SK-N-DZ (cell line): Measurements from ENCODE around the gene EXOC3L2.

Experiments
- DNase-seq: peaks from one replicate; pipeline ENCODE4 v3.0.0-alpha.2; 2015; ENCODE audit warnings: low spot score

Gene EXOC3L2

GRCh38 chr19:45222724-45223123 is 22.5 kb downstream of the EXOC3L2 start:
- no peak for DNase-seq

- no peak for DNase-seq
Measured at GRCh38 chr19:45218911-45219743, 26.1 kb downstream of the EXOC3L2 start.

- DNase-seq = no peak
Measured at GRCh38 chr19:45218426-45218825, 26.8 kb downstream of the EXOC3L2 start.

GRCh38 chr19:45217957-45218334 is 27.3 kb downstream of the EXOC3L2 start:
- no peak for DNase-seq

GRCh38 chr19:45217193-45217956 is 27.8 kb downstream of the EXOC3L2 start:
- DNase-seq = no peak

GRCh38 chr19:45216667-45217066 is 28.5 kb downstream of the EXOC3L2 start:
- no peak for DNase-seq

GRCh38 chr19:45215391-45216191 is 29.6 kb downstream of the EXOC3L2 start:
- no peak for DNase-seq

GRCh38 chr19:45213031-45213430 is 32.2 kb downstream of the EXOC3L2 start:
- DNase-seq = no peak

- no peak for DNase-seq
Measured at GRCh38 chr19:45211751-45212381, 33.3 kb downstream of the EXOC3L2 start.

GRCh38 chr19:45206328-45206727 is 38.9 kb downstream of the EXOC3L2 start:
- DNase-seq = no peak

GRCh38 chr19:45205810-45206209 is 39.4 kb downstream of the EXOC3L2 start:
- no peak for DNase-seq

- DNase-seq = no peak
Measured at GRCh38 chr19:45202637-45203036, 42.6 kb downstream of the EXOC3L2 start.

GRCh38 chr19:45200568-45200967 is 44.6 kb downstream of the EXOC3L2 start:
- DNase-seq = peak; percentile 37

- DNase-seq = no peak
Measured at GRCh38 chr19:45195764-45196163, 49.4 kb downstream of the EXOC3L2 start.

GRCh38 chr19:45191375-45191774 is 53.8 kb downstream of the EXOC3L2 start:
- no peak for DNase-seq

GRCh38 chr19:45189971-45190370 is 55.2 kb downstream of the EXOC3L2 start:
- DNase-seq = no peak

GRCh38 chr19:45187421-45188100 is 57.6 kb downstream of the EXOC3L2 start:
- DNase-seq = peak; percentile 35

- no peak for DNase-seq
Measured at GRCh38 chr19:45186509-45187334, 58.5 kb downstream of the EXOC3L2 start.

- no peak for DNase-seq
Measured at GRCh38 chr19:45184115-45184514, 61.1 kb downstream of the EXOC3L2 start.

GRCh38 chr19:45182758-45183157 is 62.4 kb downstream of the EXOC3L2 start:
- DNase-seq = no peak
